ENCODE results near the gene SREK1IP1.

GRCh38 chr5:64754066-64754465, 14.4 kb downstream of the SREK1IP1 start:
- no peak for TF ChIP-seq POLR2AphosphoS5 (IDR thresholded peaks at IDR 0.05)
- TF ChIP-seq CTCF (IDR thresholded peaks at IDR 0.05) = no peak
- no peak for TF ChIP-seq POLR2A (IDR thresholded peaks at IDR 0.05)
